ENCODE results near the gene PPP2R5C. TPM values are rescaled to one million over a fixed set of nuclear protein-coding genes. Genes with fewer than 3 reads are reported as not detected.

PPP2R5C gene
- total RNA-seq, 1 donor from 2014 or later, result 227 TPM

DNA sequence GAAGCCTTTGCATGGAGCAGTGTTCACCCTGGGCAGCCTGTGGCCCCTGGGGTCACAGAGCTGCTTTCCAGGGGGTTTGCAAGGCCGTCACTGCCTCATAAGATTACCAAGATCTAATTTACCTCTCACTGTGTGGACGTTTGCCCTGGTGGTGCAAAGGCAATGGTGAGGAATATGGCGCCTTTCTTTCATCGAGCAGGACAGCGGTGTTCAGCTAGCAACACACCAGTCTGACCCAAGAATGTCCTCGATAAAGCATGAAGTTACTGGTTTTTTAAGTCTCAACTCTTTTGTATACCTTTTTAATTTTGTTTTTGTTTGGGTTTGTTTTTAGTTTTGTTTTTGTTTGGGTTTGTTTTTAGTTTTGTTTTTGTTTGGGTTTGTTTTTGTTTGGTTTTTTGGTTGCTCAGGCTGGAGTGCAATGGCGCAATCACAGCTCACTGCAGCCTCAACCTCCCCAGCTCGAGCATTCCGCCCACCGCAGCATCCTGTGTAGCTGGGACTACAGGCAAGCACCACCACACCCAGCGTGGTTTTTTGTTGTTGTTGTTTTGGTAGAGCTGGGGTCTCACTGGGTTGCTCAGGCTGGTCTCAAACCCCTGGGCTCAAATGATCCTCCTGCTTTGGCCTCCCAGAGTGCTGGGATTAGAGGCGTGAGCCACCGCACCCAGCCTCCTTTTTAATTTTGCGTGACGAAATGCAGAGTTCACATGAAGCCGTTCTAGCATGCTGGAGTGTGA lies 57.9 kb downstream of the PPP2R5C start:
- TF ChIP-seq, protein P1, sequence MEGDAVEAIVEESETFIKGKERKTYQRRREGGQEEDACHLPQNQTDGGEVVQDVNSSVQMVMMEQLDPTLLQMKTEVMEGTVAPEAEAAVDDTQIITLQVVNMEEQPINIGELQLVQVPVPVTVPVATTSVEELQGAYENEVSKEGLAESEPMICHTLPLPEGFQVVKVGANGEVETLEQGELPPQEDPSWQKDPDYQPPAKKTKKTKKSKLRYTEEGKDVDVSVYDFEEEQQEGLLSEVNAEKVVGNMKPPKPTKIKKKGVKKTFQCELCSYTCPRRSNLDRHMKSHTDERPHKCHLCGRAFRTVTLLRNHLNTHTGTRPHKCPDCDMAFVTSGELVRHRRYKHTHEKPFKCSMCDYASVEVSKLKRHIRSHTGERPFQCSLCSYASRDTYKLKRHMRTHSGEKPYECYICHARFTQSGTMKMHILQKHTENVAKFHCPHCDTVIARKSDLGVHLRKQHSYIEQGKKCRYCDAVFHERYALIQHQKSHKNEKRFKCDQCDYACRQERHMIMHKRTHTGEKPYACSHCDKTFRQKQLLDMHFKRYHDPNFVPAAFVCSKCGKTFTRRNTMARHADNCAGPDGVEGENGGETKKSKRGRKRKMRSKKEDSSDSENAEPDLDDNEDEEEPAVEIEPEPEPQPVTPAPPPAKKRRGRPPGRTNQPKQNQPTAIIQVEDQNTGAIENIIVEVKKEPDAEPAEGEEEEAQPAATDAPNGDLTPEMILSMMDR (IDR thresholded peaks at IDR 0.05), result no peak
- Mint-ChIP-seq H3K36me3 (ENCODE audit: low read depth) (peaks cover 51% of the 10 kb centered on the region), H3K9me3 (no peaks in the 10 kb centered on the region), H3K4me1 (peaks cover 88% of the 10 kb centered on the region), H3K27me3 (no peaks in the 10 kb centered on the region), H3K27ac (peak overlapping the region; percentile 95), H3K4me3 (peak overlapping the region; percentile 32)
- intact Hi-C loops (cut with micrococcal nuclease), result no loop called here
- no peak for ATAC-seq (ENCODE audit: low read depth)
- ChIA-PET POLR2A (interaction anchor here (0.6 to 5.2 kb wide), 9 partner anchors 10 to 48 kb away, joined by 3 to 97 read pairs (median 4); no protein-coding TSS in a partner anchor), CTCF (interaction anchor here (0.6 to 2.0 kb wide), 3 partner anchors 10 to 498 kb away, joined by 3 to 10 read pairs (median 3); no protein-coding TSS in a partner anchor)
- no peak for DNase-seq

DNA sequence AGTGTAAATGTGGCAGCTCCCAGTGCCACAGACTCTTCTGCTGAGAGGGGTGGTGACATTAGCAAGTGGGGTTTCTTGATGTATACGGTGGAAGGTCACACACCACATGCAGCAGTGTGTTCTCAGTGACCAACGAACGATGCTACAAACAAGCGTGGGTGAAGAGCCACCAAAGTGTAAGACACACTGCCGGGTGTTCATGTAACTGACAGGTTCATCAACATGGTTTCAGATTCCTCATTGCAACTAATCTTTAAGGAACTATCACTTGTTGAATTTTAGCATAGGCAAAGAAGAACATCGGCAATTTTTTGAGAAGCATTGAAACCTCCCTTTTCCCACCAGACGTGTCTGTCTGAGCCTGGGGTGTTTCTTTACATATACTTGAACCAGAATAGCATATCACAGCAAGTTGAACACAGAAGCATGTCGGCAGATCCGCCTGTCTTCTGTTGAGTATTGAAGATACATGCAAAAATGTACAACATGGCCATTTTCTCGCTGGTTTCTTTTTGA lies 58.8 kb downstream of the PPP2R5C start:
- TF ChIP-seq, protein P1 (IDR thresholded peaks at IDR 0.05), result no peak
- Mint-ChIP-seq H3K4me1 (peaks cover 88% of the 10 kb centered on the region), H3K36me3 (ENCODE audit: low read depth) (peaks cover 48% of the 10 kb centered on the region), H3K4me3 (peak overlapping the region; percentile 74), H3K9me3 (no peaks in the 10 kb centered on the region), H3K27ac (peak overlapping the region; percentile 95), H3K27me3 (no peaks in the 10 kb centered on the region)
- CTCF ChIA-PET, result interaction anchor here (2.0 kb wide), 1 partner anchor 49 kb away, joined by 10 read pairs; no protein-coding TSS in a partner anchor
- ATAC-seq (ENCODE audit: low read depth) (no peak), DNase-seq (no peak)
- POLR2A ChIA-PET, result interaction anchor here (0.6 to 5.2 kb wide), 9 partner anchors 10 to 50 kb away, joined by 3 to 97 read pairs (median 4); no protein-coding TSS in a partner anchor
- intact Hi-C loops (cut with micrococcal nuclease), result loop anchor here (1.0 to 5.0 kb wide), 2 partner anchors 10 to 267 kb away; partner anchors contain the start of gene HSP90AA1

DNA sequence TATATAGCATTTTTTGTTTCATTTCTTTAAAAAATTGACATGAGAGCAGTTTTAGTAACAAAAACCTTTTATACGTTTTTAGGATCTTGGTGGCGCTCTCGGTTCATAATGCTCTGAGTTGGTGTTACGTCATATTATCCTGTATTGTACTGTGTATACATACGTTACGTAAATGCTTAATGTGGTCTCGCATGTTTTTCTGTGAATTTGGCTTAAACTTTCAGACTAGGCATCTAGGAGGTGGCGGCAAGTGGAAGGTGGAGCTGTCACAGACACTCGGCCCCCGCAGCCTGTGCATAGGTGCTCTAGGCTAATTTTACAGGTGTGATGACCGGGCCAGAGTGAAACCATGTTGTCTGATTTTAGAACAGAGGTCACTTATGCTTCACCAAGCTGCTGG lies 60.0 kb downstream of the PPP2R5C start:
- Mint-ChIP-seq H3K4me1 (peaks cover 90% of the 10 kb centered on the region), H3K36me3 (ENCODE audit: low read depth) (peaks cover 44% of the 10 kb centered on the region), H3K9me3 (peaks cover 2% of the 10 kb centered on the region), H3K4me3 (no peak overlapping the region), H3K27ac (peak overlapping the region; percentile 72), H3K27me3 (no peaks in the 10 kb centered on the region)
- no peak for DNase-seq
- ATAC-seq (ENCODE audit: low read depth), result no peak
- intact Hi-C loops (cut with micrococcal nuclease), result loop anchor here (5.0 kb wide), 1 partner anchor 266 kb away; the partner anchor contains the start of gene HSP90AA1
- POLR2A ChIA-PET, result interaction anchor here (5.2 kb wide), 1 partner anchor 12 kb away, joined by 97 read pairs; no protein-coding TSS in a partner anchor
- TF ChIP-seq, protein P1 (IDR thresholded peaks at IDR 0.05), result no peak
- CTCF ChIA-PET, result no interaction called here

DNA sequence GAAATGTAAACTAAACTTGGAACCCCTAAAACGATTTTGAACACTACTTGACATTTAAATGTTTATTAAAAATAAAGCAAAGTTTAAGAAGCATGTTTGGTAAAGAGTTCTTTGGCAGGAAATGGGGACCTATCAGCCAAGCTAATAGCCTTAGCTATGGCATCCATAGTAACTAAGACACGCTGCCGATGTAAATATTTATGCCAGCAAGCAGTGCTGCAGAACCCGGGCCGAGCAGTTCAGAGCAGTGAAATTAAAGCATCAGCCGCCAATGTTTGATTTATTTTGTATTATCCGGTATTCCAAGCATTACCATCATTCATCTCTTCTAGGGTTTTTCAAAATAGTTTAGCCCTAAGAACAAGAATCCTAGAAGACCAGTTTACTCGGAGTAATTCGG lies 61.6 kb downstream of the PPP2R5C start:
- ATAC-seq (ENCODE audit: low read depth), result no peak
- intact Hi-C loops (cut with micrococcal nuclease), result loop anchor here (5.0 kb wide), 1 partner anchor 264 kb away; the partner anchor contains the start of gene HSP90AA1
- ChIA-PET POLR2A (interaction anchor here (0.7 to 7.6 kb wide), 13 partner anchors 11 to 63 kb away, joined by 3 to 313 read pairs (median 14); no protein-coding TSS in a partner anchor), CTCF (interaction anchor here (1.8 to 2.4 kb wide), 3 partner anchors 13 to 52 kb away, joined by 9 to 19 read pairs (median 11); no protein-coding TSS in a partner anchor)
- Mint-ChIP-seq H3K27ac (peak overlapping the region; percentile 99), H3K36me3 (ENCODE audit: low read depth) (peaks cover 48% of the 10 kb centered on the region), H3K4me3 (peak overlapping the region; percentile 80), H3K4me1 (peaks cover 92% of the 10 kb centered on the region), H3K9me3 (peaks cover 3% of the 10 kb centered on the region), H3K27me3 (no peaks in the 10 kb centered on the region)
- TF ChIP-seq, protein P1 (IDR thresholded peaks at IDR 0.05), result no peak
- DNase-seq, result no peak

All from activated B cell treated with CpG ODN at 0.5 μM for 24 hours (primary cell).